ENCODE measurements around the gene KIAA1958. TPM values are rescaled to one million over a fixed set of nuclear protein-coding genes. Genes with fewer than 3 reads are reported as not detected.

KIAA1958 gene
- polyA plus RNA-seq, 2 of the 4 experiments (the other 2 are of a cell fraction): 2.2 to 3.7 TPM

DNA sequence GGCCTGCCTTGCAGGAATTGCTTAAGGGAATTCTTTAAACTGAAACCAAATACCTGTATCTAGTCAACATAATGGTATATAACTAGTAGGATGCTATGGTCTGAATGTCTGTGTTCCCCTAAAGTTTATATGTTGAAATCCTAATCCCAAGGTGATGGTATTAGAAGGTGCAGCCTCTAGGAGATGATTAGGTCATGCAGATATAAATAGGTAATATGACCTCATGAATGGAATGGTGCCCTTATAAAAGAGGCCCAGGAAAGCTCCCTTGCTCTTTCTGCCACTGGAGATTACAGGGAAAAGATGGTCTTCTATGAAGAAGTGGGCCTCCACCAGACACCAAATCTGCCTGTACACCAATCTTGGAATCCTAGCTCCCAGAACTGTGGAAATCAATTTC lies 7.4 kb upstream of the KIAA1958 start:
- Histone ChIP-seq H3K4me3 (no peak overlapping the region), H3K27ac (no peak overlapping the region), H3K9me3 (peaks cover 16% of the 10 kb centered on the region; the same call in 2 of the 3 replicates), H3K4me2 (no peak overlapping the region), H3K4me1 (no peaks in the 10 kb centered on the region)
- no peak for FAIRE-seq
- no peak for TF ChIP-seq MAZ (IDR thresholded peaks at IDR 0.05; ENCODE audit: borderline replicate concordance, low read depth, low read length)
- TF ChIP-seq NPAS2 (CRISPR knock-in tag; IDR thresholded peaks at IDR 0.05; ENCODE audit: borderline replicate concordance): no peak
- no peak for TF ChIP-seq NFE2L2 (conservative IDR thresholded peaks at IDR 0.05; ENCODE audit: low read length)
- no peak for TF ChIP-seq ZSCAN20 (CRISPR knock-in tag; IDR thresholded peaks at IDR 0.05)
- no peak for TF ChIP-seq JUN (IDR thresholded peaks at IDR 0.05)
- TF ChIP-seq RCOR1 (IDR thresholded peaks at IDR 0.05; ENCODE audit: low read depth, low read length): no peak
- TF ChIP-seq ZFP36 (IDR thresholded peaks at IDR 0.05; ENCODE audit: borderline replicate concordance, partially characterized antibody): no peak
- POLR2A ChIA-PET: no interaction called here
- CTCF ChIA-PET: interaction anchor here (0.7 kb wide), 1 partner anchor 10 kb away, joined by 3 read pairs; no protein-coding TSS in a partner anchor
- DNase-seq (ENCODE audit: low read depth in 1 of 2, low spot score in 1 of 2): no peak
- no peak; a peak in 1 of 6 replicates for ATAC-seq

- Histone ChIP-seq H3K9me3 (no peaks in the 10 kb centered on the region), H3K27ac (no peak overlapping the region), H3K4me2 (no peak overlapping the region), H3K4me3 (no peak overlapping the region), H3K4me1 (peaks cover 11% of the 10 kb centered on the region)
- no peak for TF ChIP-seq JUNB (IDR thresholded peaks at IDR 0.05)
- no peak for TF ChIP-seq PHF8 (IDR thresholded peaks at IDR 0.05; ENCODE audit: borderline replicate concordance, low read depth)
- TF ChIP-seq FOSL2 (IDR thresholded peaks at IDR 0.05): no peak
- TF ChIP-seq FOSL2 (CRISPR knock-in tag; IDR thresholded peaks at IDR 0.05): no peak
- TF ChIP-seq HOXB13 (CRISPR knock-in tag; IDR thresholded peaks at IDR 0.05; ENCODE audit: low read depth): no peak
- TF ChIP-seq CTCF (IDR thresholded peaks at IDR 0.05): no peak
- no peak for TF ChIP-seq CBX2 (IDR thresholded peaks at IDR 0.05; ENCODE audit: borderline replicate concordance, low read depth)
- TF ChIP-seq NPAS2 (CRISPR knock-in tag; IDR thresholded peaks at IDR 0.05; ENCODE audit: borderline replicate concordance): no peak
- TF ChIP-seq ZFP36 (IDR thresholded peaks at IDR 0.05; ENCODE audit: borderline replicate concordance, partially characterized antibody): no peak
- no peak for TF ChIP-seq FOXS1 (CRISPR knock-in tag; IDR thresholded peaks at IDR 0.05)
- TF ChIP-seq JUN (IDR thresholded peaks at IDR 0.05): no peak
- POLR2A ChIA-PET: no interaction called here
- ATAC-seq (no peak), DNase-seq (ENCODE audit: low read depth in 1 of 2, low spot score in 1 of 2) (no peak), FAIRE-seq (no peak)
- CTCF ChIA-PET: interaction anchor here (1.0 to 2.0 kb wide), 3 partner anchors 10 to 227 kb away, joined by 3 to 5 read pairs (median 5); no protein-coding TSS in a partner anchor
- 87% methylated on average over 2 of the region's 2 CpGs for WGBS (ENCODE audit: missing lambda C conversion rate)
These were observed 2.0 kb upstream of the KIAA1958 start for GRCh38 chr9:112484607-112485006.

DNA sequence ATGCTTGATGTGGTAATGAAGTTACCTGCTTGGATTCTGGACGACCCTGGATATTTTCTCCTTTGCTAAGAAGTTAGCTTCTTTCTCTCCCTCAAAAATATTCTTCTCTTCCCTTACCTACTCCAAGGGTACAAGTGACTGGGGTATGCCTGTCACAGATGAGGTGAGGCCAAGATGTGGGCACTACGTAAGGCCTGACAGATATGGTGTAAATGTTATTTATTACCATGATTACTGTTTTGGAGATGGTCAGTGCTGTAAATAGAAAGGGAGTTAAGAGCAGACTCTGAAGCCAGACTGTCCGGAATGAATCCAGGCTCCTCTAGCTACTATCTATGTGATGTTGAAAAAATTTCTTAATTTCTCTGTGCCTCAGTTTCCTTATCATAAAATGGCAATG lies 1.1 kb upstream of the KIAA1958 start:
- CTCF ChIA-PET: interaction anchor here (1.5 to 1.8 kb wide), 2 partner anchors 9 to 11 kb away, joined by 5 read pairs; no protein-coding TSS in a partner anchor
- POLR2A ChIA-PET: interaction anchor here (0.5 to 2.0 kb wide), 8 partner anchors 9 to 116 kb away, joined by 3 to 14 read pairs (median 6); partner anchors contain the start of gene HSDL2
- ATAC-seq (no peak), DNase-seq (ENCODE audit: low read depth in 1 of 2, low spot score in 1 of 2) (no peak), FAIRE-seq (no peak)
- peak overlapping the region; percentile 74 for H3K4me2 ChIP-seq
- peak overlapping the region; percentile 97 for H3K4me3 ChIP-seq
- peak overlapping the region; percentile 85 to 89; a peak in 5 of 6 replicates for H3K27ac ChIP-seq
- H3K4me1 ChIP-seq: peaks cover 18% of the 10 kb centered on the region
- TF ChIP-seq NR3C1 (IDR thresholded peaks at IDR 0.05): no peak
- TF ChIP-seq JUN (IDR thresholded peaks at IDR 0.05): no peak
- TF ChIP-seq BCL3 (IDR thresholded peaks at IDR 0.05): no peak
- no peak for TF ChIP-seq FOSL2 (IDR thresholded peaks at IDR 0.05)
- no peak for TF ChIP-seq FOSL2 (CRISPR knock-in tag; IDR thresholded peaks at IDR 0.05)
- TF ChIP-seq MAZ (IDR thresholded peaks at IDR 0.05; ENCODE audit: borderline replicate concordance, low read depth, low read length): no peak
- TF ChIP-seq RCOR1 (IDR thresholded peaks at IDR 0.05; ENCODE audit: low read depth, low read length): no peak
- no peak for TF ChIP-seq HES2 (IDR thresholded peaks at IDR 0.05)
- TF ChIP-seq, protein P1, sequence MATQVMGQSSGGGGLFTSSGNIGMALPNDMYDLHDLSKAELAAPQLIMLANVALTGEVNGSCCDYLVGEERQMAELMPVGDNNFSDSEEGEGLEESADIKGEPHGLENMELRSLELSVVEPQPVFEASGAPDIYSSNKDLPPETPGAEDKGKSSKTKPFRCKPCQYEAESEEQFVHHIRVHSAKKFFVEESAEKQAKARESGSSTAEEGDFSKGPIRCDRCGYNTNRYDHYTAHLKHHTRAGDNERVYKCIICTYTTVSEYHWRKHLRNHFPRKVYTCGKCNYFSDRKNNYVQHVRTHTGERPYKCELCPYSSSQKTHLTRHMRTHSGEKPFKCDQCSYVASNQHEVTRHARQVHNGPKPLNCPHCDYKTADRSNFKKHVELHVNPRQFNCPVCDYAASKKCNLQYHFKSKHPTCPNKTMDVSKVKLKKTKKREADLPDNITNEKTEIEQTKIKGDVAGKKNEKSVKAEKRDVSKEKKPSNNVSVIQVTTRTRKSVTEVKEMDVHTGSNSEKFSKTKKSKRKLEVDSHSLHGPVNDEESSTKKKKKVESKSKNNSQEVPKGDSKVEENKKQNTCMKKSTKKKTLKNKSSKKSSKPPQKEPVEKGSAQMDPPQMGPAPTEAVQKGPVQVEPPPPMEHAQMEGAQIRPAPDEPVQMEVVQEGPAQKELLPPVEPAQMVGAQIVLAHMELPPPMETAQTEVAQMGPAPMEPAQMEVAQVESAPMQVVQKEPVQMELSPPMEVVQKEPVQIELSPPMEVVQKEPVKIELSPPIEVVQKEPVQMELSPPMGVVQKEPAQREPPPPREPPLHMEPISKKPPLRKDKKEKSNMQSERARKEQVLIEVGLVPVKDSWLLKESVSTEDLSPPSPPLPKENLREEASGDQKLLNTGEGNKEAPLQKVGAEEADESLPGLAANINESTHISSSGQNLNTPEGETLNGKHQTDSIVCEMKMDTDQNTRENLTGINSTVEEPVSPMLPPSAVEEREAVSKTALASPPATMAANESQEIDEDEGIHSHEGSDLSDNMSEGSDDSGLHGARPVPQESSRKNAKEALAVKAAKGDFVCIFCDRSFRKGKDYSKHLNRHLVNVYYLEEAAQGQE (IDR thresholded peaks at IDR 0.05): no peak
- WGBS (ENCODE audit: missing lambda C conversion rate): 88% methylated on average over 3 of the region's 3 CpGs
- H3K9me3 ChIP-seq: no peaks in the 10 kb centered on the region
